GM21786 (cell line): ENCODE data around the gene CCDC47.
"Not testable (repeated sequence)": the region's sequence is repeated elsewhere in the genome, so short reads cannot be mapped to it uniquely, and the experiment has no call there.

Experiments used
- ATAC-seq: cut with Tn5 transposase; IDR thresholded peaks from one replicate; pipeline ENCODE4 v1.9.1; 2021; ENCODE audit not compliant: unreplicated experiment

The CCDC47 gene

GRCh38 chr17:63773272-63774140 lies at the start of gene CCDC47:
TSS of gene CCDC47 (minus strand) at chr17:63773597. CDS start at chr17:63766175, 7,422 bp downstream.
- peak; percentile 86 for ATAC-seq

GRCh38 chr17:63822537-63822936 lies 49.1 kb upstream of the CCDC47 start:
- ATAC-seq = no peak

GRCh38 chr17:63821804-63822203 lies 48.4 kb upstream of the CCDC47 start:
- no peak for ATAC-seq

GRCh38 chr17:63820963-63821561 lies 47.7 kb upstream of the CCDC47 start:
- ATAC-seq = no peak

- ATAC-seq = no peak
Observed at GRCh38 chr17:63819585-63820537, 46.5 kb upstream of the CCDC47 start.

GRCh38 chr17:63819131-63819530 lies 45.7 kb upstream of the CCDC47 start:
- ATAC-seq = no peak

- ATAC-seq = no peak
Observed at GRCh38 chr17:63817736-63818385, 44.5 kb upstream of the CCDC47 start.

GRCh38 chr17:63816669-63817068 lies 43.3 kb upstream of the CCDC47 start:
- ATAC-seq = no peak

- ATAC-seq = no peak
Observed at GRCh38 chr17:63816123-63816522, 42.7 kb upstream of the CCDC47 start.

GRCh38 chr17:63809970-63810369 lies 36.6 kb upstream of the CCDC47 start:
- ATAC-seq = no peak

- no peak for ATAC-seq
Observed at GRCh38 chr17:63805591-63805990, 32.2 kb upstream of the CCDC47 start.

- no peak for ATAC-seq
Observed at GRCh38 chr17:63804328-63804727, 30.9 kb upstream of the CCDC47 start.

GRCh38 chr17:63800783-63801182 lies 27.4 kb upstream of the CCDC47 start:
- ATAC-seq = no peak

GRCh38 chr17:63798572-63799106 lies 25.2 kb upstream of the CCDC47 start:
- ATAC-seq = no peak

- not testable (repeated sequence) for ATAC-seq
Observed at GRCh38 chr17:63796375-63796774, 23.0 kb upstream of the CCDC47 start.

GRCh38 chr17:63792055-63792729 lies 18.8 kb upstream of the CCDC47 start:
- ATAC-seq = no peak

- ATAC-seq = no peak
Observed at GRCh38 chr17:63790057-63790456, 16.7 kb upstream of the CCDC47 start.

GRCh38 chr17:63786971-63787711 lies 13.7 kb upstream of the CCDC47 start:
- ATAC-seq = no peak

GRCh38 chr17:63786117-63786516 lies 12.7 kb upstream of the CCDC47 start:
- no peak for ATAC-seq
